Measurements from ENCODE around the gene GRK3. TPM values are rescaled to one million over a fixed set of nuclear protein-coding genes. Genes with fewer than 3 reads are reported as not detected.

GRK3 gene
- total RNA-seq, 1 donor from 2014 or later, result 1.1 TPM

DNA sequence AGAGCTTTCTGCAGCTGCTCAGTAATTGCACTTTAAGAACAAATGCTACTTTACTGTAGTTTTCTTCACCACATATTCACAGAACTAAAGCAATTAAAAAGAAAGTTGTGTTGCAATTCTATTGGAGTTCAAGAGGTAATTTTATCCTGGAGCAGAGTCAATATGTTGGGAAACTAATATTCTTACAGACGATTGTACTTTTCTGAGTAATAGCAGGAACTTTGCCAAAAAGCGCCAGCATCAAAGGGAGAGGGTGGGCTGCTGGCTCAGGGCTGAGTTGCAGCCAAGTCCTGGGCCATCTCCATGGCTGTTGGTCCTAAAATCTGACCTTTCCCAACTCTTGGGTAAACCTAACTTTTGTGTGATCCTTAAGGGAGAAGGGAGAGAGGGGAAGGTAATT lies 104.0 kb downstream of the GRK3 start:
- TF ChIP-seq, protein P1, sequence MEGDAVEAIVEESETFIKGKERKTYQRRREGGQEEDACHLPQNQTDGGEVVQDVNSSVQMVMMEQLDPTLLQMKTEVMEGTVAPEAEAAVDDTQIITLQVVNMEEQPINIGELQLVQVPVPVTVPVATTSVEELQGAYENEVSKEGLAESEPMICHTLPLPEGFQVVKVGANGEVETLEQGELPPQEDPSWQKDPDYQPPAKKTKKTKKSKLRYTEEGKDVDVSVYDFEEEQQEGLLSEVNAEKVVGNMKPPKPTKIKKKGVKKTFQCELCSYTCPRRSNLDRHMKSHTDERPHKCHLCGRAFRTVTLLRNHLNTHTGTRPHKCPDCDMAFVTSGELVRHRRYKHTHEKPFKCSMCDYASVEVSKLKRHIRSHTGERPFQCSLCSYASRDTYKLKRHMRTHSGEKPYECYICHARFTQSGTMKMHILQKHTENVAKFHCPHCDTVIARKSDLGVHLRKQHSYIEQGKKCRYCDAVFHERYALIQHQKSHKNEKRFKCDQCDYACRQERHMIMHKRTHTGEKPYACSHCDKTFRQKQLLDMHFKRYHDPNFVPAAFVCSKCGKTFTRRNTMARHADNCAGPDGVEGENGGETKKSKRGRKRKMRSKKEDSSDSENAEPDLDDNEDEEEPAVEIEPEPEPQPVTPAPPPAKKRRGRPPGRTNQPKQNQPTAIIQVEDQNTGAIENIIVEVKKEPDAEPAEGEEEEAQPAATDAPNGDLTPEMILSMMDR (IDR thresholded peaks at IDR 0.05), result no peak
- DNase-seq (ENCODE audit: extremely low spot score, unreplicated experiment), result no peak
- Mint-ChIP-seq H3K27ac (ENCODE audit: unreplicated experiment) (no peak overlapping the region), H3K4me1 (ENCODE audit: unreplicated experiment) (no peaks in the 10 kb centered on the region), H3K9me3 (ENCODE audit: unreplicated experiment) (no peaks in the 10 kb centered on the region), H3K27me3 (ENCODE audit: unreplicated experiment) (no peaks in the 10 kb centered on the region), H3K4me3 (ENCODE audit: unreplicated experiment) (no peak overlapping the region), H3K36me3 (ENCODE audit: unreplicated experiment) (no peaks in the 10 kb centered on the region)

DNA sequence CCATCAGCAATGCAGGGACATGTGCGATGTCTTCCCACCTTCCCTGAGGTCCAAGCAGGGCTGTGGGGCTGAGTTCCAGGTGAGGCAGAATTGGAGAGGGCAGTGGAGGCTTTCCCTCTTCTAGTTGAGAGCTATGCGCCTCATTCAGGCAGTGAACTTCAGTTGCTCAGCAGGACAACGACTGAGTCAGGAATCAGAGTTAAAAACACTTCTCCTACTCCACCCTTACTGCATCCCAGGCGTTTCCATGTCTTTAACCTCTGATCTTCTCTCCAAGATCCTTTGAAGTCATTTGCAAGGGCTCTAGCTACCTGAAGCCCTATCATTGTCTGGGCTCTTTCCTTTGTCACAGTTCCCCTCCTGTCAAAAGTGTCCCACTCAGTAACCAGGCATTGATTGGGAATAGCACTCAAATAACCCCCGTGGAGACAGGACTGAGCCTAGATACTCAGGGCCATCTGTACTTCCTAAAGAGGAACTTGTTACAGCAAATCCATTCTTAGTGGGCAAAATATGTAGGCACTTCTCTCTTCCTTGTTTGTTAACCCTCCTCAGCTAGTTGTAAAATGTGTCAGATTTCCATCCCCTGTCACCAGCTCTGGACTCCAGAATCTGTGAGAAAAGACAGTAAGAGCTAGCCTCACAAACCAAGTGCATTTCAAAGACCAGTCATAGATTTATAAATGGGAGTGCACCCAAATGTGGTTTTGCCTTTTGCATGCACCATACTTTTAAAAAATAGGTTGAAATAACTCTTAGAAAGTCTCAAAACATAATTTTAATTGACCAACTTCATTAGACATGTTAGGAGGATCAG lies 105.0 kb downstream of the GRK3 start:
- Mint-ChIP-seq H3K4me1 (ENCODE audit: unreplicated experiment) (no peaks in the 10 kb centered on the region), H3K27me3 (ENCODE audit: unreplicated experiment) (no peaks in the 10 kb centered on the region), H3K9me3 (ENCODE audit: unreplicated experiment) (no peaks in the 10 kb centered on the region), H3K4me3 (ENCODE audit: unreplicated experiment) (no peak overlapping the region), H3K27ac (ENCODE audit: unreplicated experiment) (no peak overlapping the region), H3K36me3 (ENCODE audit: unreplicated experiment) (no peaks in the 10 kb centered on the region)
- DNase-seq (ENCODE audit: extremely low spot score, unreplicated experiment), result no peak
- TF ChIP-seq, protein P1 (IDR thresholded peaks at IDR 0.05), result no peak

DNA sequence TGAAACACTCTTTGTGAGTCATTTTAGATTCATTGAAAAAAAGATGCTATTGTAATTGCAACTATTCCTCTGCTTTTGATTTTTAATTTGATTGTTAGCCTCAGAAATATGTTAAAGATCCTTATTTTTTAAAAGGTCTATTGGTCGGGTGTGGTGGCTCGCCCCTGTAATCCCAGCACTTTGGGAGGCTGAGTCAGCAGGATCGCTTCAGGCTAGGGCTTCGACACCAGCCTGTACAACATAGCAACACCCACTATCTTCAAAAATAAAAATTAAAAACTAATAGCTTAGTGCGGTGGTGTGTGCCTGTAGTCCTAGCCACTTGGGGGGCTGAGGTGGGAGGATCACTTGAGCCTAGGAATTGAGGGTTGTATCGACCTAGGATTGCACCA lies 105.6 kb downstream of the GRK3 start:
- no peaks in the 10 kb centered on the region for H3K4me1 Mint-ChIP-seq (ENCODE audit: unreplicated experiment)
- H3K27me3 Mint-ChIP-seq (ENCODE audit: unreplicated experiment), result no peaks in the 10 kb centered on the region
- no peaks in the 10 kb centered on the region for H3K36me3 Mint-ChIP-seq (ENCODE audit: unreplicated experiment)

DNA sequence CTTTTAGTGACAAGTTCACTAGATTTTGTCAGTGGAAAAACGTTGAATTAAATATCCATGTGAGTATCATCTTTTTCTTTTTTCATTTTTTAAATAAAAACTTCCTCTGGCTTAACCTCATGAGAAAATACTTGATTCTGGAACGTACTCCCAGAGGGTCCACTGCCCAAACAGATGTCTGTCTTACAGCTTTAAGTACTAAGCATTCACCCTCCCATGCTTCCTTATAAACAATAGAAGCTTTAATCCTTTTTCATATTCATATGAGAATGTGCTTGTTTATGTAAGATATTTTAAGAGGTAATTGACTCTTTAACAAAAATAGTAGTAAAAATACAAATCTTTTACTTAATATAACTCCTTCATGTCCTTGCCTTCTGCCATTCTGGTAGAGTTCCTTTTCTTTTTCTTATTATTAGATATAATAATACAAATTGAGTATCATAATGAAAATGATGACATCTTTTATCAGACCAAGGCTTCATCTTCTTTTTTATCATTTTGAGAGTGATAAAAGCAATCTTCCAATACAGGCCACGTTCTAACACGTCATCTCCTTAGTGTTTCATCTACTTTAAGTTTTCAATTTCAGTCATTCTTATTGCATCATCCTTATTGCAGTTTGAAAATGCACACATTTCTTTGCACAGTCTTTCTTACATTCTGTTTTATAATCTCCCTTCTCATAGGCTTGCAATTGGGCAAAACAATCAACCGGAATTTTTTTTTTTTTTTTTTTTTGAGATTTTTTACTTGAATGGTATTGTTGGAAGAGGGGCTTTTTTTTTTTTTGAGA lies 108.0 kb downstream of the GRK3 start:
- Mint-ChIP-seq H3K4me3 (ENCODE audit: unreplicated experiment) (no peak overlapping the region), H3K36me3 (ENCODE audit: unreplicated experiment) (no peaks in the 10 kb centered on the region), H3K9me3 (ENCODE audit: unreplicated experiment) (no peaks in the 10 kb centered on the region), H3K4me1 (ENCODE audit: unreplicated experiment) (no peaks in the 10 kb centered on the region), H3K27ac (ENCODE audit: unreplicated experiment) (no peak overlapping the region), H3K27me3 (ENCODE audit: unreplicated experiment) (no peaks in the 10 kb centered on the region)
- TF ChIP-seq, protein P1 (IDR thresholded peaks at IDR 0.05), result no peak
- DNase-seq (ENCODE audit: extremely low spot score, unreplicated experiment), result no peak

More for the DNA sequence above, 105.6 kb downstream of the GRK3 start:
- Mint-ChIP-seq H3K9me3 (ENCODE audit: unreplicated experiment) (no peaks in the 10 kb centered on the region), H3K4me3 (ENCODE audit: unreplicated experiment) (no peak overlapping the region), H3K27ac (ENCODE audit: unreplicated experiment) (no peak overlapping the region)
- TF ChIP-seq, protein P1 (IDR thresholded peaks at IDR 0.05), result no peak
- no peak for DNase-seq (ENCODE audit: extremely low spot score, unreplicated experiment)

DNA sequence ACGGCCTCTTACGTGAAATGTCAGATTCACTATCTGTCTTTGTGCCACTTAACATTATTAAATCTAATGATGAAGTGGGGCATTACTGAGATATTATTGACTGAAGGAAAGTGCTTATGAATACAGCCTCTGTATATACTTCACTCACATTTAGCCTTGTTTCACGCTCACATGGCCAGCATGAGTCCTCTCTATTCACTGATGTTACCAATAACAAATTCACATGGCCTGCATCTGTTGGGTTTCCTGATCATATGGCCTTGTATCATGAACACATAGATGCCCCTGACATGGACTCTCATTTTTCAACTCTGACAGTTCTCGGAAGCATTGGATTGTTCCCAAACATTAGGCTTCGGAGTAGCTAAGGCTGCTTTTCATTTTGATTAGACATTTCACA lies 109.2 kb downstream of the GRK3 start:
- no peak for DNase-seq (ENCODE audit: extremely low spot score, unreplicated experiment)
- H3K4me1 Mint-ChIP-seq (ENCODE audit: unreplicated experiment), result no peaks in the 10 kb centered on the region
- no peaks in the 10 kb centered on the region for H3K9me3 Mint-ChIP-seq (ENCODE audit: unreplicated experiment)
- no peaks in the 10 kb centered on the region for H3K36me3 Mint-ChIP-seq (ENCODE audit: unreplicated experiment)
- no peaks in the 10 kb centered on the region for H3K27me3 Mint-ChIP-seq (ENCODE audit: unreplicated experiment)
- TF ChIP-seq, protein P1 (IDR thresholded peaks at IDR 0.05), result no peak
- H3K27ac Mint-ChIP-seq (ENCODE audit: unreplicated experiment), result no peak overlapping the region
- H3K4me3 Mint-ChIP-seq (ENCODE audit: unreplicated experiment), result no peak overlapping the region

Data from osteocyte (in vitro differentiated cells).